Ammon's horn (tissue), 1 donor: ENCODE measurements around the gene CT45A2.
"Not testable (repeated sequence)": the region's sequence is repeated elsewhere in the genome, so short reads cannot be mapped to it uniquely, and the experiment has no call there.

Experiments used
- DNase-seq: peaks from one replicate; pipeline ENCODE4 v3.0.0-alpha.2; 2016; ENCODE audit warnings: low spot score

Gene CT45A2, protein sequence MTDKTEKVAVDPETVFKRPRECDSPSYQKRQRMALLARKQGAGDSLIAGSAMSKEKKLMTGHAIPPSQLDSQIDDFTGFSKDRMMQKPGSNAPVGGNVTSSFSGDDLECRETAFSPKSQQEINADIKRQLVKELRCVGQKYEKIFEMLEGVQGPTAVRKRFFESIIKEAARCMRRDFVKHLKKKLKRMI

DNA sequence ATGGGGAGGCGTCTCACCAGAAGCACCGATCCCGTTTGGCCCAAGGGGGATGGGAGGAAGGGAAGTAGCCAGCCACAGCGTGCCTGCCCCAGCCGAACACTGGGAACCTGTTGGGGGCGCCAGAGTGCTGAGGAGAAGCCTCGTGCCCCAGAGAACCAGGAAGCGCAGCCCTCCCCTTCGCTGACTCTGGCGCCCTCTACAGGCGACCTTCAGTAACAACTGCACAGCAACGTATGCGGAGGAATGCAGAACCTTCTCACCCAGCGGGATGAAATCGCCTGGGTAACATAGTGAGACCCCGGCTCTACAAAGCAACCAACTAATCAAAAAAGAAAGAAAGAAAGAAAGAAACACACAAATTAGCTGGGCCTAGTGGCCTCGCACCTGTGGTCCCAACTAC is at the start of gene CT45A2:
Gene CT45A2, minus strand, starts transcription at position 101 of the 400 bp plus-strand sequence. CDS start 3,747 bp downstream, outside the sequence.
- not testable (repeated sequence) for DNase-seq

DNA sequence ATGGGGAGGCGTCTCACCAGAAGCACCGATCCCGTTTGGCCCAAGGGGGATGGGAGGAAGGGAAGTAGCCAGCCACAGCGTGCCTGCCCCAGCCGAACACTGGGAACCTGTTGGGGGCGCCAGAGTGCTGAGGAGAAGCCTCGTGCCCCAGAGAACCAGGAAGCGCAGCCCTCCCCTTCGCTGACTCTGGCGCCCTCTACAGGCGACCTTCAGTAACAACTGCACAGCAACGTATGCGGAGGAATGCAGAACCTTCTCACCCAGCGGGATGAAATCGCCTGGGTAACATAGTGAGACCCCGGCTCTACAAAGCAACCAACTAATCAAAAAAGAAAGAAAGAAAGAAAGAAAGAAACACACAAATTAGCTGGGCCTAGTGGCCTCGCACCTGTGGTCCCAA is 34.6 kb upstream of the CT45A2 start, which contains the start of gene CT45A8:
Gene CT45A8, minus strand, starts transcription at position 101 of the 400 bp plus-strand sequence. CDS start 3,755 bp downstream, outside the sequence.
- DNase-seq = not testable (repeated sequence)

DNA sequence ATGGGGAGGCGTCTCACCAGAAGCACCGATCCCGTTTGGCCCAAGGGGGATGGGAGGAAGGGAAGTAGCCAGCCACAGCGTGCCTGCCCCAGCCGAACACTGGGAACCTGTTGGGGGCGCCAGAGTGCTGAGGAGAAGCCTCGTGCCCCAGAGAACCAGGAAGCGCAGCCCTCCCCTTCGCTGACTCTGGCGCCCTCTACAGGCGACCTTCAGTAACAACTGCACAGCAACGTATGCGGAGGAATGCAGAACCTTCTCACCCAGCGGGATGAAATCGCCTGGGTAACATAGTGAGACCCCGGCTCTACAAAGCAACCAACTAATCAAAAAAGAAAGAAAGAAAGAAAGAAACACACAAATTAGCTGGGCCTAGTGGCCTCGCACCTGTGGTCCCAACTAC is 17.4 kb upstream of the CT45A2 start, which contains the start of gene CT45A7:
Gene CT45A7, minus strand, starts transcription at position 101 of the 400 bp plus-strand sequence. CDS start 3,747 bp downstream, outside the sequence.
- DNase-seq = not testable (repeated sequence)

DNA sequence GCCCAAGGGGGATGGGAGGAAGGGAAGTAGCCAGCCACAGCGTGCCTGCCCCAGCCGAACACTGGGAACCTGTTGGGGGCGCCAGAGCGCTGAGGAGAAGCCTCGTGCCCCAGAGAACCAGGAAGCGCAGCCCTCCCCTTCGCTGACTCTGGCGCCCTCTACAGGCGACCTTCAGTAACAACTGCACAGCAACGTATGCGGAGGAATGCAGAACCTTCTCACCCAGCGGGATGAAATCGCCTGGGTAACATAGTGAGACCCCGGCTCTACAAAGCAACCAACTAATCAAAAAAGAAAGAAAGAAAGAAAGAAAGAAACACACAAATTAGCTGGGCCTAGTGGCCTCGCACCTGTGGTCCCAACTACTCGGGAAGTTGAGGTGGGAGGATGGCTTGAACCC is 17.1 kb downstream of the CT45A2 start, which contains the start of gene CT45A6:
Gene CT45A6, minus strand, starts transcription at position 101 of the 400 bp plus-strand sequence. CDS start 3,794 bp downstream, outside the sequence.
- DNase-seq = not testable (repeated sequence)

DNA sequence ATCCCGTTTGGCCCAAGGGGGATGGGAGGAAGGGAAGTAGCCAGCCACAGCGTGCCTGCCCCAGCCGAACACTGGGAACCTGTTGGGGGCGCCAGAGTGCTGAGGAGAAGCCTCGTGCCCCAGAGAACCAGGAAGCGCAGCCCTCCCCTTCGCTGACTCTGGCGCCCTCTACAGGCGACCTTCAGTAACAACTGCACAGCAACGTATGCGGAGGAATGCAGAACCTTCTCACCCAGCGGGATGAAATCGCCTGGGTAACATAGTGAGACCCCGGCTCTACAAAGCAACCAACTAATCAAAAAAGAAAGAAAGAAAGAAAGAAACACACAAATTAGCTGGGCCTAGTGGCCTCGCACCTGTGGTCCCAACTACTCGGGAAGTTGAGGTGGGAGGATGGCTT is 34.4 kb downstream of the CT45A2 start, which contains the start of gene CT45A5:
Gene CT45A5, minus strand, starts transcription at position 101 of the 400 bp plus-strand sequence. CDS start 3,774 bp downstream, outside the sequence.
- not testable (repeated sequence) for DNase-seq

DNA sequence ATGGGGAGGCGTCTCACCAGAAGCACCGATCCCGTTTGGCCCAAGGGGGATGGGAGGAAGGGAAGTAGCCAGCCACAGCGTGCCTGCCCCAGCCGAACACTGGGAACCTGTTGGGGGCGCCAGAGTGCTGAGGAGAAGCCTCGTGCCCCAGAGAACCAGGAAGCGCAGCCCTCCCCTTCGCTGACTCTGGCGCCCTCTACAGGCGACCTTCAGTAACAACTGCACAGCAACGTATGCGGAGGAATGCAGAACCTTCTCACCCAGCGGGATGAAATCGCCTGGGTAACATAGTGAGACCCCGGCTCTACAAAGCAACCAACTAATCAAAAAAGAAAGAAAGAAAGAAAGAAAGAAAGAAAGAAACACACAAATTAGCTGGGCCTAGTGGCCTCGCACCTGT is 51.7 kb downstream of the CT45A2 start, which contains the start of gene CT45A3:
Gene CT45A3, minus strand, starts transcription at position 101 of the 400 bp plus-strand sequence. CDS start 3,747 bp downstream, outside the sequence.
- not testable (repeated sequence) for DNase-seq
